GM23338 (cell line): Measurements from ENCODE around the gene SMAP2.

Experiments used
- CTCF ChIP-seq, 2 experiments: fragments of 200-600 bp in 1 of 2; sonication (generic) in 1 of 2; conservative IDR thresholded peaks; 2 replicates each; pipeline versions ENCODE4 v1.5.1 to v1.6.1; 2016 to 2017; ENCODE audit warnings: antibody characterized with exemption in 2 of 2, low read depth in 2 of 2, mild to moderate bottlenecking in 2 of 2, moderate library complexity in 1 of 2
- ETS1 ChIP-seq: IDR thresholded peaks from 2 replicates; pipeline ENCODE4 v1.6.1; 2016; ENCODE audit warnings: antibody characterized with exemption
- EZH2 ChIP-seq: fragments of 200-600 bp; sonication (generic); IDR thresholded peaks from one replicate; pipeline ENCODE4 v1.8.0; 2017; ENCODE audit warnings: antibody characterized with exemption, mild to moderate bottlenecking, low read depth; ENCODE audit not compliant: unreplicated experiment
- EZH2phosphoT487 ChIP-seq: fragments of 200-600 bp; sonication (generic); IDR thresholded peaks from one replicate; pipeline ENCODE4 v1.8.1; 2018; ENCODE audit warnings: antibody characterized with exemption; ENCODE audit not compliant: unreplicated experiment
- POLR2AphosphoS5 ChIP-seq: IDR thresholded peaks from 2 replicates; pipeline ENCODE4 v1.6.1; 2016; ENCODE audit warnings: antibody characterized with exemption, low read depth
- REST ChIP-seq: IDR thresholded peaks from one replicate; pipeline ENCODE4 v1.6.1; 2018; ENCODE audit warnings: antibody characterized with exemption; ENCODE audit not compliant: unreplicated experiment

GRCh38 chr1:40411294-40411693 lies 37.8 kb downstream of the SMAP2 start:
- no peak for TF ChIP-seq CTCF (conservative IDR thresholded peaks at IDR 0.05; ENCODE audit: low read depth in 2 of 2)
- TF ChIP-seq EZH2phosphoT487 = no peak
- TF ChIP-seq EZH2 = no peak
- no peak for TF ChIP-seq POLR2AphosphoS5
- TF ChIP-seq REST = no peak
- TF ChIP-seq ETS1 = no peak
